ENCODE results near the gene TFEB. TPM values are rescaled to one million over a fixed set of nuclear protein-coding genes. Genes with fewer than 3 reads are reported as not detected.

Gene TFEB
- total RNA-seq, 1 experiment from 2014 or later = 16.2 TPM

DNA sequence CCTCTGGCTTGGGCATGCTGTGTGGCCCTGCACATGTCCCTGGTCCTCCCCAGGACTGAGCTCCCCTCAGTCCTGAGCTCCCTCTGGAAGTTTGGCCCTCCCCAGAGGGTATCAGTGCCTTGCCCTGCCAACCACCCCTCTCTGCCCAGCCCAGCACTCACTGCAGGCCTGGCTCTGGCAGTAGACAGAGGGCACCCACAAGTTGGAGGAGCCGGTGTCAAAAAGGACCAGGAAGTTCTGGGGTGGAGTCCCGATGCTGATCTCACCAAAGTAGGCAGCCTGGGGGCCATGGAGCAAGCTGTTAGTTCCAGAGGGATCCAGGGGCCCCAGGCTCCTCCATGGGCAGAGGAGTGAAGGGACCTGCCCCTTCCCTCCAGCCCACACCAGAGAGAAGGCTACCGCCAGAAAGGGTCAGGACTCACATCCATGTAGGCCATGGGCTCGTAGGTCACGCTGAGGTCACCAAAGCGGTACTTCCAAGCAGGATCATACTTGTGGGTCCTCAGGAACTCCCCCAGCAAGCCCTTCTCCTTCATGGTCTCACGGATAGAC lies 8.9 kb upstream of the TFEB start:
- intact Hi-C loops (cut with micrococcal nuclease) = no loop called here
- Mint-ChIP-seq H3K4me1 (ENCODE audit: insufficient read depth, unreplicated experiment) (peaks cover 16% of the 10 kb centered on the region), H3K27ac (ENCODE audit: low read depth, unreplicated experiment) (no peak overlapping the region), H3K27me3 (ENCODE audit: insufficient read depth, unreplicated experiment) (no peaks in the 10 kb centered on the region), H3K4me3 (ENCODE audit: unreplicated experiment) (no peak overlapping the region), H3K9me3 (ENCODE audit: unreplicated experiment) (no peaks in the 10 kb centered on the region), H3K36me3 (ENCODE audit: insufficient read depth, unreplicated experiment) (no peaks in the 10 kb centered on the region)
- POLR2A ChIA-PET = no interaction called here
- no peak for DNase-seq (ENCODE audit: unreplicated experiment)
- no TSS peak for BruUV-seq (replicated peaks)
- TF ChIP-seq, protein P1, sequence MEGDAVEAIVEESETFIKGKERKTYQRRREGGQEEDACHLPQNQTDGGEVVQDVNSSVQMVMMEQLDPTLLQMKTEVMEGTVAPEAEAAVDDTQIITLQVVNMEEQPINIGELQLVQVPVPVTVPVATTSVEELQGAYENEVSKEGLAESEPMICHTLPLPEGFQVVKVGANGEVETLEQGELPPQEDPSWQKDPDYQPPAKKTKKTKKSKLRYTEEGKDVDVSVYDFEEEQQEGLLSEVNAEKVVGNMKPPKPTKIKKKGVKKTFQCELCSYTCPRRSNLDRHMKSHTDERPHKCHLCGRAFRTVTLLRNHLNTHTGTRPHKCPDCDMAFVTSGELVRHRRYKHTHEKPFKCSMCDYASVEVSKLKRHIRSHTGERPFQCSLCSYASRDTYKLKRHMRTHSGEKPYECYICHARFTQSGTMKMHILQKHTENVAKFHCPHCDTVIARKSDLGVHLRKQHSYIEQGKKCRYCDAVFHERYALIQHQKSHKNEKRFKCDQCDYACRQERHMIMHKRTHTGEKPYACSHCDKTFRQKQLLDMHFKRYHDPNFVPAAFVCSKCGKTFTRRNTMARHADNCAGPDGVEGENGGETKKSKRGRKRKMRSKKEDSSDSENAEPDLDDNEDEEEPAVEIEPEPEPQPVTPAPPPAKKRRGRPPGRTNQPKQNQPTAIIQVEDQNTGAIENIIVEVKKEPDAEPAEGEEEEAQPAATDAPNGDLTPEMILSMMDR (IDR thresholded peaks at IDR 0.05; ENCODE audit: unreplicated experiment) = no peak
- CTCF ChIA-PET = no interaction called here

DNA sequence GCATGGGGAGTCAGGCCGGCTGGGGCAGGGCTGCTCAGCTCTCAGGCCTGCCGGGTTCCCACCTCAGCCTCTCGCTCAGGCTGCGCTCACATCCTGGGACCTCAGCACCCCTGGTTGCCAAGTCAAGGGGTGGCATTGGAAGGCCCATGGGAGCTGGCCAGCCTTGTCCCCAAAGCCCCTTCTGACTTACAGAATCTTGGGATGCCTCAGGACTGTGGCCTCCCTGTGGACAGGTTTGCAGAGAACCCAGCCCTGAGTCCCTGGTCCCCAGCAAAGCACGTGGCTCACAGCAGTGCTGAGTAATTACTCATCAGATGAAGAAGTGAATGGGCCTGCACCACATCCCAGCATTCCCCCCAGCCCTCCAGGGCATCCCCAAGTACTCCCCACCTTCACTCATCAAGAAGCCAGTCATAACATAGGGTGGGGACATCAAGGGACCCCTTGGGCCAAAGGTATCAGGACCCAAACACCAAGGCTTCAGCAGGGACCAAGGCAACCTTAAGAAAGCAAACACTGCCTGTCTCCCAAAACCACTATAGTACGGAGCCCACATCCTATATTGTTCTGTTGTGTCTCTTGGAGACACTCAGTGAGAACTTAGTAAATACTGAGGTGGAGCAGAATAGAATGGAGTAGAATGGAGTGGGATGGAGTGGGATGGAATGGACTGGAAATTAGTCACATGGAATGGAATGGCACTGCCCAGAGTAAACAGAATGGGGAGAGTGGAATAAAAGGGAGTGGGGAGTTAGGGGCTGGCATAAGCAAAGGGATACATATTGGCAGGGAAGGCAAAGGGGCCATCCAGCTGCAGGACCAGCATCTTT lies 8.2 kb upstream of the TFEB start:
- no peak for DNase-seq (ENCODE audit: unreplicated experiment)
- ChIA-PET CTCF (no interaction called here), POLR2A (no interaction called here)
- Mint-ChIP-seq H3K9me3 (ENCODE audit: unreplicated experiment) (no peaks in the 10 kb centered on the region), H3K4me3 (ENCODE audit: unreplicated experiment) (no peak overlapping the region), H3K4me1 (ENCODE audit: insufficient read depth, unreplicated experiment) (peaks cover 16% of the 10 kb centered on the region), H3K36me3 (ENCODE audit: insufficient read depth, unreplicated experiment) (no peaks in the 10 kb centered on the region), H3K27ac (ENCODE audit: low read depth, unreplicated experiment) (no peak overlapping the region), H3K27me3 (ENCODE audit: insufficient read depth, unreplicated experiment) (no peaks in the 10 kb centered on the region)
- intact Hi-C loops (cut with micrococcal nuclease) = no loop called here
- BruUV-seq (replicated peaks) = no TSS peak
- TF ChIP-seq, protein P1 (IDR thresholded peaks at IDR 0.05; ENCODE audit: unreplicated experiment) = no peak

DNA sequence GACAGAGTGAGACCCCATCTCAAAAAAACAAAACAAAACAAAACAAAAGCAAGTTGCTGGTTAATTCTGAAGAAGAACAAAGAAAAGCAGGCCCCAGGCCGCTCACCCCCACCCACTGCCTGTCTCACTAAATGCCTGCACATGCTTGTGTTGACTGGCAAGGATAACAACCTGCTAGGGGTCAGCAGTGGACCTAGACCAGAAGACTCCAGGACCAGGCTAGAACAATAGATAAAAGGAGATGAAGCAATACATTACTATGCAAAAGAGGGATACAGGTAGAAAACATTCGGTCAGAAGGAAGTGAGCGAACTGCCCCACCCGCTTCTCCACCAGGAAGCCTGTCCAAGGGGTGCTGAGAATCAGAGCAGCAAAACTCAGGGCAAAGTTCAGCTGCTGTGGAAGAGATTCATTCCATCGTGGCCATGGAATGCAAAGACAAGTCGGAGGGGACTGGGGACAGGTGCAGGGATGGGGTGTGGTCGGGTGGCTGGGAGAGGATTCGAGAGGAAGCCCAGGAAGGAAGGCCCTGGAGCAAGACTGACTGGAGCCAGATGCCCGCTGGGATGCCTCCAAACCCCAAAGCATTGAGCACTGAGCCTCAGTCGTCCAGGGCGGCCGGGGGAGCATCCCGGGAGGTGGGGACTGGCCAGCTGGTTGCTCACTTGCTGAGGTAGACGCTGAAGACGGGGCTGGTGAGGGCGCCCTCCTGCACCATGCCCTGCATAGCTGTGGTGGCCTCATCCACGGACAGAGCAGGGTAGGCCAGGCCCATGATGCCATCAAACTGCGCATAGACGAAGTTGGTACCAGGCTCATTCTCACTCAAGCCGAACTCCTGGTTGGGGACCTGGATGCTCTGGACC lies 6.5 kb upstream of the TFEB start:
- no peaks in the 10 kb centered on the region for H3K27me3 Mint-ChIP-seq (ENCODE audit: insufficient read depth, unreplicated experiment)
- H3K9me3 Mint-ChIP-seq (ENCODE audit: unreplicated experiment) = no peaks in the 10 kb centered on the region
- TF ChIP-seq, protein P1 (IDR thresholded peaks at IDR 0.05; ENCODE audit: unreplicated experiment) = no peak
- no peak overlapping the region for H3K4me3 Mint-ChIP-seq (ENCODE audit: unreplicated experiment)
- ChIA-PET CTCF (interaction anchor here (0.6 to 2.0 kb wide), 2 partner anchors 34 to 332 kb away, joined by 3 to 10 read pairs; no protein-coding TSS in a partner anchor), POLR2A (interaction anchor here (1.5 kb wide), 1 partner anchor 24 kb away, joined by 5 read pairs; no protein-coding TSS in a partner anchor)
- H3K36me3 Mint-ChIP-seq (ENCODE audit: insufficient read depth, unreplicated experiment) = no peaks in the 10 kb centered on the region
- BruUV-seq (replicated peaks) = no TSS peak
- peak; percentile 24 for DNase-seq (ENCODE audit: unreplicated experiment)
- intact Hi-C loops (cut with micrococcal nuclease) = no loop called here
- H3K27ac Mint-ChIP-seq (ENCODE audit: low read depth, unreplicated experiment) = no peak overlapping the region
- peaks cover 6% of the 10 kb centered on the region for H3K4me1 Mint-ChIP-seq (ENCODE audit: insufficient read depth, unreplicated experiment)
